Thoracic aorta (tissue), 2 donors: ENCODE data around the gene TRIP11. TPM values are rescaled to one million over a fixed set of nuclear protein-coding genes. Genes with fewer than 3 reads are reported as not detected.

Experiments used
- ATAC-seq: fragments of 150-250 bp; one replicate; pipeline ENCODE4 v1.8.0; 2017; ENCODE audit warnings: low read depth; ENCODE audit not compliant: insufficient number of reproducible peaks, low FRiP score
- DNase-seq: peaks from one replicate; pipeline ENCODE4 v3.0.0-alpha.2; 2020; ENCODE audit warnings: low spot score
- H3K27ac ChIP-seq, 2 donors: fragments of 200-600 bp; sonication (generic); 1 replicate in 1 of 2; 2 replicates in 1 of 2; pipeline ENCODE4 v1.5.1; 2016; ENCODE audit warnings: mild to moderate bottlenecking in 2 of 2, moderate library complexity in 2 of 2
- H3K27me3 ChIP-seq: fragments of 200-600 bp; sonication (generic); replicated peaks from 2 replicates; pipeline ENCODE4 v1.6.0; 2016; ENCODE audit warnings: mild to moderate bottlenecking; ENCODE audit not compliant: insufficient read depth
- H3K36me3 ChIP-seq: fragments of 200-600 bp; sonication (generic); one replicate; pipeline ENCODE4 v1.5.1; 2016
- H3K4me1 ChIP-seq, 2 donors: fragments of 200-600 bp; sonication (generic); 1 replicate in 1 of 2; 2 replicates in 1 of 2; pipeline versions ENCODE4 v1.5.1 to v1.6.0; 2016; ENCODE audit warnings: low read depth in 2 of 2, mild to moderate bottlenecking in 1 of 2; ENCODE audit not compliant: control insufficient read depth in 1 of 2
- H3K4me3 ChIP-seq: fragments of 200-600 bp; sonication (generic); 2 replicates; pipeline ENCODE4 v1.5.1; 2016; ENCODE audit warnings: mild to moderate bottlenecking
- H3K9me3 ChIP-seq: fragments of 200-600 bp; sonication (generic); 2 replicates; pipeline ENCODE4 v1.5.1; 2016
- total RNA-seq, 2 donors: library from RNA; depleted of rRNA; stranded (reverse); fragments of >200 nt; gene quantifications; one replicate each; pipeline versions ENCODE4 v1.1.0 to v1.2.3, GENCODE V29; 2016
- TF ChIP-seq, protein P1 (sequence below): fragments of 200-600 bp; sonication (generic); IDR thresholded peaks from one replicate; pipeline ENCODE4 v1.5.1; 2019; ENCODE audit warnings: antibody characterized with exemption

Gene TRIP11
- total RNA-seq, 2 donors from 2014 or later = 31.9 to 36.8 TPM

DNA sequence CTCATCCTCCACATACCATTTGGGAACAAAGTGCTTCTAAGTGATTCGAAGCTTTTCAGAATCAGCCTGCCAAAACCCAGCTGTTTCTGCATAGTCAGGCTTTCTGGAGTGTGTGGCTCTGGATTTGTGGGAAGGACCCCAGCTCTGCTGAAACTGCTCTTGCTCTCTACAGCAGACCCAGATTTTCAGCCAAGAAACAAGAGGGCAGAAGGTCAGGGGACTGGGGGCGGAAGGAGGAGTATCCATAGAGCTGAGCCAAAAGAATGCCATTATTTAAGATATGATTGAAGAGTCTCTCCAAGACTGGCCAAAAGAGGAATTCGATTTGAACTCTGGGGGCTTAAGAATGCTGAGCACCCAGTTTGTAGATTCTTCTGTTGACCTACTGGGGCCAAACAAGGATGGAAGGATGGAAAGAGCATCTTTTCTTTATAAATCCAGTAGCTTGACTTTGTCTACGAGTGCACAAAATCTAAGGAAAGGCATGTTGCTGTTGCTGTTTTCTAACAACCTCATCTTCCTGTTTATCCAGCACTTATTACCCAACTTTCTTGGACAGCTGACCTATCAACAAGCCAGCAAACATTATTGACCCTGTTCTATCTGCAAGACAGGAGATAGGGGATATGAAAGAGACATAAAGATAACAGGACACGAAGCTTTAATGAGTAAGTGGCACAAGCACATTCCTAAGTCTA, 121.5 kb downstream of the TRIP11 start:
- TF ChIP-seq, protein P1, sequence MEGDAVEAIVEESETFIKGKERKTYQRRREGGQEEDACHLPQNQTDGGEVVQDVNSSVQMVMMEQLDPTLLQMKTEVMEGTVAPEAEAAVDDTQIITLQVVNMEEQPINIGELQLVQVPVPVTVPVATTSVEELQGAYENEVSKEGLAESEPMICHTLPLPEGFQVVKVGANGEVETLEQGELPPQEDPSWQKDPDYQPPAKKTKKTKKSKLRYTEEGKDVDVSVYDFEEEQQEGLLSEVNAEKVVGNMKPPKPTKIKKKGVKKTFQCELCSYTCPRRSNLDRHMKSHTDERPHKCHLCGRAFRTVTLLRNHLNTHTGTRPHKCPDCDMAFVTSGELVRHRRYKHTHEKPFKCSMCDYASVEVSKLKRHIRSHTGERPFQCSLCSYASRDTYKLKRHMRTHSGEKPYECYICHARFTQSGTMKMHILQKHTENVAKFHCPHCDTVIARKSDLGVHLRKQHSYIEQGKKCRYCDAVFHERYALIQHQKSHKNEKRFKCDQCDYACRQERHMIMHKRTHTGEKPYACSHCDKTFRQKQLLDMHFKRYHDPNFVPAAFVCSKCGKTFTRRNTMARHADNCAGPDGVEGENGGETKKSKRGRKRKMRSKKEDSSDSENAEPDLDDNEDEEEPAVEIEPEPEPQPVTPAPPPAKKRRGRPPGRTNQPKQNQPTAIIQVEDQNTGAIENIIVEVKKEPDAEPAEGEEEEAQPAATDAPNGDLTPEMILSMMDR = no peak
- ATAC-seq (peak; percentile 39), DNase-seq (no peak)

More for the DNA sequence above, 121.5 kb downstream of the TRIP11 start:
- H3K27ac ChIP-seq = peak overlapping the region; percentile 86 to 88
- peaks cover 50 to 63% of the 10 kb centered on the region in 2 donors for H3K4me1 ChIP-seq
- peaks cover 12% of the 10 kb centered on the region for H3K36me3 ChIP-seq
- H3K27me3 ChIP-seq = no peaks in the 10 kb centered on the region
- no peak overlapping the region for H3K4me3 ChIP-seq
- H3K9me3 ChIP-seq = no peaks in the 10 kb centered on the region

Other genes with a start within 250 kb of the TRIP11 start
- 100 to 1,000 TPM; 146 to 172 TPM for gene TC2N, start 172.5 kb downstream of the TRIP11 start, total RNA-seq
- 1,000 to 10,000 TPM in 1 of 2 donors, 100 to 1,000 TPM in 1; 824 to 1,103 TPM for gene FBLN5, start 92.4 kb downstream of the TRIP11 start, total RNA-seq
- gene ATXN3, start 66.5 kb upstream of the TRIP11 start, total RNA-seq = 10 to 100 TPM; 76.9 to 95.9 TPM
- gene NDUFB1, start 81.6 kb upstream of the TRIP11 start, total RNA-seq = 100 to 1,000 TPM; 199 to 491 TPM
- gene CPSF2, start 81.9 kb upstream of the TRIP11 start, total RNA-seq = 10 to 100 TPM; 19.5 to 44.7 TPM